Lower lobe of right lung (tissue), 2 donors: ENCODE results near the gene SC5D. TPM values are rescaled to one million over a fixed set of nuclear protein-coding genes. Genes with fewer than 3 reads are reported as not detected.

Experiments used
- ATAC-seq, 2 donors: fragments of 200-7000 bp; cut with Tn5 transposase; one replicate each; pipeline ENCODE4 v1.9.1; 2020 to 2022; ENCODE audit warnings: mild to moderate bottlenecking in 2 of 2, moderate library complexity in 2 of 2
- DNase-seq: peaks from one replicate; pipeline ENCODE4 v3.0.0-alpha.2; 2020
- H3K27ac ChIP-seq: fragments of 200-600 bp; one replicate; pipeline ENCODE4 v1.8.0; 2022
- H3K27me3 ChIP-seq: fragments of 200-600 bp; one replicate; pipeline ENCODE4 v1.8.0; 2022; ENCODE audit warnings: low read depth
- H3K36me3 ChIP-seq: fragments of 200-600 bp; one replicate; pipeline ENCODE4 v1.8.0; 2022; ENCODE audit warnings: mild to moderate bottlenecking
- H3K4me1 ChIP-seq: fragments of 200-600 bp; one replicate; pipeline ENCODE4 v1.8.0; 2022
- H3K4me3 ChIP-seq: fragments of 200-600 bp; one replicate; pipeline ENCODE4 v1.8.0; 2022; ENCODE audit warnings: mild to moderate bottlenecking
- H3K9me3 ChIP-seq: fragments of 200-600 bp; one replicate; pipeline ENCODE4 v1.8.0; 2022
- intact Hi-C: fragments of 100-400 bp; cut with DNase I; formaldehyde crosslinking; loops from one replicate; pipeline ENCODE4 v1.11.0; 2022
- total RNA-seq: library from RNA; stranded (reverse); fragmentation: NEBNext Ultra II Directional; extraction: Animal tissue kit (Norgen Biotek cat#: 25700); gene quantifications from one replicate; pipeline ENCODE4 v1.2.1, GENCODE V29; 2021
- TF ChIP-seq, protein P1 (sequence below): fragments of 200-600 bp; IDR thresholded peaks from one replicate; pipeline ENCODE4 v1.8.0; 2022; ENCODE audit warnings: antibody characterized with exemption, mild to moderate bottlenecking
- donor health status: DM: no; HTN: yes; CAD: no; lungs with severe emphysema.

Gene SC5D
- total RNA-seq, 1 donor from 2014 or later, result 56.0 TPM

DNA sequence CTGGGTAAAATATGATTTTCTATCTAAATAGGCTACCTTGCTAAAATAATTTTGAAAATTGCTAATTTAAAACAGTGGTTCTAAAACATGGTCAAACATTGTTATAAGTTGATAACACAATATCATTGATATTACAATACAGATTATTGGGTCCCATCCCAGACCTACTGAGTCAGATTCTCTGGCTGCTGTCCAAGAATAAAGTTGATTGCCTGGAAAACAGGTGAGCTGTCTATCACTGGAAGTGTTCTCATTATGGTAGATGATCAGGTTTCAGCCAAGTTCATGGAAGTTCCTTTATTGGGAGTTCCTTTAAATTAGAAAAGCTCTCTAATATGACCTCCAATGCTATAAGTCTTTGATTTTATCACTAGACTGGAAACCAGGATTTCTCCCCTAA is 52.3 kb downstream of the SC5D start:
- H3K27ac ChIP-seq, result no peak overlapping the region
- no peak for ATAC-seq
- H3K4me1 ChIP-seq, result no peaks in the 10 kb centered on the region
- TF ChIP-seq, protein P1, sequence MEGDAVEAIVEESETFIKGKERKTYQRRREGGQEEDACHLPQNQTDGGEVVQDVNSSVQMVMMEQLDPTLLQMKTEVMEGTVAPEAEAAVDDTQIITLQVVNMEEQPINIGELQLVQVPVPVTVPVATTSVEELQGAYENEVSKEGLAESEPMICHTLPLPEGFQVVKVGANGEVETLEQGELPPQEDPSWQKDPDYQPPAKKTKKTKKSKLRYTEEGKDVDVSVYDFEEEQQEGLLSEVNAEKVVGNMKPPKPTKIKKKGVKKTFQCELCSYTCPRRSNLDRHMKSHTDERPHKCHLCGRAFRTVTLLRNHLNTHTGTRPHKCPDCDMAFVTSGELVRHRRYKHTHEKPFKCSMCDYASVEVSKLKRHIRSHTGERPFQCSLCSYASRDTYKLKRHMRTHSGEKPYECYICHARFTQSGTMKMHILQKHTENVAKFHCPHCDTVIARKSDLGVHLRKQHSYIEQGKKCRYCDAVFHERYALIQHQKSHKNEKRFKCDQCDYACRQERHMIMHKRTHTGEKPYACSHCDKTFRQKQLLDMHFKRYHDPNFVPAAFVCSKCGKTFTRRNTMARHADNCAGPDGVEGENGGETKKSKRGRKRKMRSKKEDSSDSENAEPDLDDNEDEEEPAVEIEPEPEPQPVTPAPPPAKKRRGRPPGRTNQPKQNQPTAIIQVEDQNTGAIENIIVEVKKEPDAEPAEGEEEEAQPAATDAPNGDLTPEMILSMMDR, result no peak
- H3K4me3 ChIP-seq, result no peak overlapping the region
- H3K9me3 ChIP-seq, result no peaks in the 10 kb centered on the region
- intact Hi-C loops, result no loop called here
- H3K27me3 ChIP-seq, result peaks cover 5% of the 10 kb centered on the region
- H3K36me3 ChIP-seq, result no peaks in the 10 kb centered on the region
- no peak for DNase-seq

DNA sequence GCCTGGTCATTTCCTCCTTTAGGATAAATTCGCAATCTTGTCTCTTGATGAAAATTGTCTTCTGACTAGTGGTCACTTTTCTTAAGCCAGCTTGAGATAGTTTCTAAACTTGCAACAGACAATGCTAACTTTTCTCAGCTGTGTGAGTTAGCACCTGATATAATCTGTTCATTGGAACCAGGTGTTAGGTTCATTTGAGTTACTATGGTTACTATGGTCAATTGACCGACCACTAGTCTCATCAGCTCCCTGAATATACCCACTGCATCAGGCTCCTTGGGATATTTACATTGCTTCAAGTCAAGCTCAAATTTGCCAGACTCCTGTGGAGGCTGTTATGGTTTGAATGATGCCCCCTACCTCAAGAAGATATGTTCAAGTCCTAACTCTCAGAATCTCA is 54.5 kb downstream of the SC5D start:
- Histone ChIP-seq H3K9me3 (no peaks in the 10 kb centered on the region), H3K4me3 (no peak overlapping the region), H3K4me1 (peaks cover 5% of the 10 kb centered on the region), H3K27me3 (peaks cover 5% of the 10 kb centered on the region), H3K27ac (no peak overlapping the region), H3K36me3 (no peaks in the 10 kb centered on the region)
- ATAC-seq, result no peak
- TF ChIP-seq, protein P1, result no peak
- no peak for DNase-seq
- intact Hi-C loops, result no loop called here

DNA sequence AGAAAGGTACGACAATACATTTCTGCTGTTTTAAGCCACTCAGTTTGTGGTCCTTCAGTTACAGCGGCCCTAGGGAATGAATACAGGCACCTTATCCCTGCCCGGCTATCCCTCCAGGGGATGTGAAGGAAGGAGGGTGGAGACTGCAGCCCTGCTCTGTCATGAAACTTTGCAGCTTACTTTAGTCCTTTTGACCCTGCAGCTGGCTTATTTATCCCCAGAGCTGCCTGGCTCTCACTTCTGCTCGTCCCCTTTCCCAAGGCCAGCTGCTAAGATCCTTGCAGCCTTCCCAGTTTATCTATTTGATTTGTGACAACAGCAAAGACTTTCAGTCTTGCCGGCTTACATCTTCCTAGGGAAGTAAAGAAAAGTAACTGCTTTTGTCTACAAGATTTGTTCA is 55.2 kb downstream of the SC5D start:
- no peak for DNase-seq
- TF ChIP-seq, protein P1, result no peak
- H3K27me3 ChIP-seq, result peaks cover 5% of the 10 kb centered on the region
- H3K4me1 ChIP-seq, result peaks cover 5% of the 10 kb centered on the region
- no peaks in the 10 kb centered on the region for H3K9me3 ChIP-seq
- H3K4me3 ChIP-seq, result no peak overlapping the region
- no peak for ATAC-seq
- H3K27ac ChIP-seq, result no peak overlapping the region
- intact Hi-C loops, result no loop called here
- H3K36me3 ChIP-seq, result no peaks in the 10 kb centered on the region

DNA sequence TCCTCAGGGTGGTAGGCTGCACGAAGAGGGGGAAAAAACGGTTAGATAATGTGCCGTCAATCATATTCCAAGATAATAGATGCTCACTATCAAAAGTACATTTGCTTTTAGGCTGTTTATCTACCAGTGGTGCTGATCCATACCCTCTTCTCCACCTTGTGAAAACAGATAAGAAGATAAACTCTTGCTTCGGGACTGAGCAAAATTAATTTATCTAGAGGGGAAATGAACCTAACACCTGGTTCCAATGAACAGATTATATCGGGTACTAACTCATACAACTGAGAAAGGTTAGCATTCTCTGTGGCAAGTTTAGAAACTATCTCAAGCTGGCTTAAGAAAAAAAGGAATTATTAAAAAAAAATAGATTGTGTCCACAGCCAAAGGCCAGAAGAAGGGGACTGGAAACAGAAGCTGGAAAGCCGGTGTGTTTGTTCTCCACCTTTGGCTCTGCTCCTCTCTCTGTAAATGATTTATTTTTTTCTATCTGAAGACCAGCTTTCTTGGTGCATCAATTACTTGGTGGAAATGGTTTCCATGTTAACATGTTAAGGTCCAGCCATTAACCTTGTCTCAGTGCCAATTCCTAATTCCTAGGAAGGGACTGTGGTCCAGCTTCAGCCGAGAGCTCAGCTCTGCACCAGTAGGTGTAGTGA is 55.8 kb downstream of the SC5D start:
- intact Hi-C loops, result no loop called here
- Histone ChIP-seq H3K36me3 (no peaks in the 10 kb centered on the region), H3K9me3 (no peaks in the 10 kb centered on the region), H3K27ac (no peak overlapping the region), H3K4me1 (peaks cover 5% of the 10 kb centered on the region), H3K4me3 (no peak overlapping the region), H3K27me3 (peaks cover 5% of the 10 kb centered on the region)
- TF ChIP-seq, protein P1, result no peak
- no peak for DNase-seq
- ATAC-seq, result no peak

DNA sequence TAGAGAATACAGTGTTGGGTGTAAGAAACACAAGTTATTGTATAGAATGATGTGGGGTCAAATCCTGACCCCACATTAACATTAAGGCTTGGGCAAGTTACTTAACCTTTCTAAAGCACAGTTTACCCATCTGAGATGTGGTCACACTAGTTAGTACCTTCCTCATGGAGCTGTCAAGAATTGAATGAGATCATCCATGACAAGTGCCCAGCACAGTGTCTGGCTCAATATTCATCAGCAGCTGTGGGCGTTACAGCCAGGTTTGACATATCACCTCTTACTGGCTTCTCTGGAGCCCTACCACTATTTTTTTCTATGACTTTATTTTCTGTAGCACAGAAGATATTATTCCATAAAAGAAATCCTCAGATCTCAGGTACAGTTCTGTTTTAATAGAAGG is 57.2 kb downstream of the SC5D start:
- Histone ChIP-seq H3K36me3 (no peaks in the 10 kb centered on the region), H3K27me3 (peaks cover 5% of the 10 kb centered on the region), H3K27ac (no peak overlapping the region), H3K4me3 (no peak overlapping the region), H3K4me1 (peaks cover 5% of the 10 kb centered on the region), H3K9me3 (no peaks in the 10 kb centered on the region)
- DNase-seq (no peak), ATAC-seq (no peak)
- intact Hi-C loops, result no loop called here
- TF ChIP-seq, protein P1, result no peak
